Vagina (tissue), 2 donors: ENCODE data around the gene ABCA8.

Experiments used
- POLR2A ChIP-seq, 2 donors: fragments of 450-650 bp; IDR thresholded peaks; one replicate each; pipeline ENCODE4 v1.6.1; 2017; ENCODE audit warnings: antibody characterized with exemption in 2 of 2, mild to moderate bottlenecking in 2 of 2, moderate library complexity in 2 of 2
- POLR2AphosphoS5 ChIP-seq, 2 donors: sonication (generic); formaldehyde crosslinking; IDR thresholded peaks; one replicate each; pipeline ENCODE4 v1.9.0; 2017; ENCODE audit warnings: antibody characterized with exemption in 2 of 2, mild to moderate bottlenecking in 2 of 2, low read depth in 1 of 2; ENCODE audit not compliant: insufficient read depth in 1 of 2
- TF ChIP-seq, protein P1 (sequence below), 3 experiments: fragments of 450-650 bp in 2 of 3; fragments of 200-600 bp in 1 of 3; sonication (generic) in 1 of 3; IDR thresholded peaks; one replicate each; pipeline ENCODE4 v1.5.1; 2017 to 2019; ENCODE audit warnings: antibody characterized with exemption in 3 of 3, mild to moderate bottlenecking in 2 of 3, moderate library complexity in 2 of 3

DNA sequence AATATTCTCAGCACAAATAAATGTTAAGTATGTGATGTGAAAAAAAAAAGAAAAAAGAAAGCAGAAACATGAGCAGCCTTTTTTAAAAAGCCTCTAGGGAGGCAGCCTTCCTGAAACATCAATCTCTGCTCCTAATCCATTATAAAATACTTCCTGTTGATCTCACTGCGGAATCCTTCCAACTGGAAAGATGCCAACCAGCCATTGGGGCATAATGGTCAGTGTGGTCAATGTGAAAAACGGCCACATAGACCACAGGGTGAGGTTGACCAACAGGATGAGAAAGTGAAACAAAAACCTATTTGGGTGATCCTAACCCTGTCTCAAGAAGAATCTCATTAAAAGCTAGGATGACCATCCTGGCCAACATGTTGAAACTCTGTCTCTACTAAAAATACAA is 26.1 kb upstream of the ABCA8 start:
- TF ChIP-seq POLR2A (IDR thresholded peaks at IDR 0.05) (no peak), POLR2AphosphoS5 (IDR thresholded peaks at IDR 0.05; ENCODE audit: insufficient read depth in 1 of 2, low read depth in 1 of 2) (no peak)
- TF ChIP-seq, protein P1, sequence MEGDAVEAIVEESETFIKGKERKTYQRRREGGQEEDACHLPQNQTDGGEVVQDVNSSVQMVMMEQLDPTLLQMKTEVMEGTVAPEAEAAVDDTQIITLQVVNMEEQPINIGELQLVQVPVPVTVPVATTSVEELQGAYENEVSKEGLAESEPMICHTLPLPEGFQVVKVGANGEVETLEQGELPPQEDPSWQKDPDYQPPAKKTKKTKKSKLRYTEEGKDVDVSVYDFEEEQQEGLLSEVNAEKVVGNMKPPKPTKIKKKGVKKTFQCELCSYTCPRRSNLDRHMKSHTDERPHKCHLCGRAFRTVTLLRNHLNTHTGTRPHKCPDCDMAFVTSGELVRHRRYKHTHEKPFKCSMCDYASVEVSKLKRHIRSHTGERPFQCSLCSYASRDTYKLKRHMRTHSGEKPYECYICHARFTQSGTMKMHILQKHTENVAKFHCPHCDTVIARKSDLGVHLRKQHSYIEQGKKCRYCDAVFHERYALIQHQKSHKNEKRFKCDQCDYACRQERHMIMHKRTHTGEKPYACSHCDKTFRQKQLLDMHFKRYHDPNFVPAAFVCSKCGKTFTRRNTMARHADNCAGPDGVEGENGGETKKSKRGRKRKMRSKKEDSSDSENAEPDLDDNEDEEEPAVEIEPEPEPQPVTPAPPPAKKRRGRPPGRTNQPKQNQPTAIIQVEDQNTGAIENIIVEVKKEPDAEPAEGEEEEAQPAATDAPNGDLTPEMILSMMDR (IDR thresholded peaks at IDR 0.05) = no peak
